Adipocyte (in vitro differentiated cells): ENCODE measurements around the gene PRSS21.

Experiments
- DNase-seq: peaks from one replicate; pipeline ENCODE4 v3.0.0-alpha.2; 2015; ENCODE audit warnings: low read depth
- H3K27me3 ChIP-seq: replicated peaks from 2 replicates; pipeline ENCODE4 v1.7.0; 2013; ENCODE audit warnings: mild to moderate bottlenecking, low read length, moderate library complexity; ENCODE audit not compliant: control insufficient read depth, insufficient read depth
- H3K36me3 ChIP-seq: 2 replicates; pipeline ENCODE4 v1.7.0; 2013; ENCODE audit warnings: low read length, mild to moderate bottlenecking, moderate library complexity; ENCODE audit not compliant: control insufficient read depth, insufficient read depth, severe bottlenecking
- H3K4me1 ChIP-seq: 2 replicates; pipeline ENCODE4 v1.7.0; 2013; ENCODE audit warnings: mild to moderate bottlenecking, low read length, moderate library complexity; ENCODE audit not compliant: control insufficient read depth, insufficient read depth
- H3K4me3 ChIP-seq: 2 replicates; pipeline ENCODE4 v1.7.0; 2013; ENCODE audit warnings: mild to moderate bottlenecking, low read length, moderate library complexity
- H3K9ac ChIP-seq: 2 replicates; pipeline ENCODE4 v1.7.0; 2013; ENCODE audit warnings: mild to moderate bottlenecking, low read length, moderate library complexity
- H3K9me3 ChIP-seq: 2 replicates; pipeline ENCODE4 v1.7.0; 2013; ENCODE audit warnings: mild to moderate bottlenecking, low read length, moderate library complexity; ENCODE audit not compliant: control insufficient read depth

Gene PRSS21

GRCh38 chr16:2795395-2796143 lies 21.5 kb upstream of the PRSS21 start:
- Histone ChIP-seq H3K9me3 (peaks cover 2% of the 10 kb centered on the region), H3K4me3 (no peak overlapping the region), H3K4me1 (peaks cover 26% of the 10 kb centered on the region), H3K27me3 (peaks cover 46% of the 10 kb centered on the region), H3K36me3 (no peaks in the 10 kb centered on the region), H3K9ac (no peak overlapping the region)
- no peak for DNase-seq

- no peak overlapping the region for H3K4me3 ChIP-seq
- H3K9ac ChIP-seq: no peak overlapping the region
- H3K27me3 ChIP-seq: peaks cover 25% of the 10 kb centered on the region
- H3K4me1 ChIP-seq: peaks cover 21% of the 10 kb centered on the region
- peaks cover 11% of the 10 kb centered on the region for H3K9me3 ChIP-seq
- no peaks in the 10 kb centered on the region for H3K36me3 ChIP-seq
- DNase-seq: no peak
Measured at GRCh38 chr16:2798723-2799204, 18.3 kb upstream of the PRSS21 start.

- H3K9ac ChIP-seq: no peak overlapping the region
- peaks cover 15% of the 10 kb centered on the region for H3K4me1 ChIP-seq
- H3K4me3 ChIP-seq: no peak overlapping the region
- no peak for DNase-seq
- H3K27me3 ChIP-seq: peaks cover 25% of the 10 kb centered on the region
- no peaks in the 10 kb centered on the region for H3K36me3 ChIP-seq
- peaks cover 17% of the 10 kb centered on the region for H3K9me3 ChIP-seq
Measured at GRCh38 chr16:2799205-2799858, 17.7 kb upstream of the PRSS21 start.

GRCh38 chr16:2799859-2800226 lies 17.2 kb upstream of the PRSS21 start:
- no peak for DNase-seq
- Histone ChIP-seq H3K9ac (no peak overlapping the region), H3K36me3 (no peaks in the 10 kb centered on the region), H3K4me3 (no peak overlapping the region), H3K27me3 (peaks cover 23% of the 10 kb centered on the region), H3K9me3 (peaks cover 22% of the 10 kb centered on the region), H3K4me1 (peaks cover 11% of the 10 kb centered on the region)

GRCh38 chr16:2803545-2804195 lies 13.4 kb upstream of the PRSS21 start:
- Histone ChIP-seq H3K9me3 (peaks cover 36% of the 10 kb centered on the region), H3K4me1 (peaks cover 3% of the 10 kb centered on the region), H3K27me3 (peaks cover 24% of the 10 kb centered on the region), H3K4me3 (no peak overlapping the region), H3K9ac (no peak overlapping the region), H3K36me3 (no peaks in the 10 kb centered on the region)
- DNase-seq: no peak

GRCh38 chr16:2804728-2805127 lies 12.3 kb upstream of the PRSS21 start:
- no peaks in the 10 kb centered on the region for H3K4me1 ChIP-seq
- DNase-seq: no peak
- no peak overlapping the region for H3K4me3 ChIP-seq

GRCh38 chr16:2806286-2806685 lies 10.8 kb upstream of the PRSS21 start:
- Histone ChIP-seq H3K27me3 (peaks cover 43% of the 10 kb centered on the region), H3K36me3 (no peaks in the 10 kb centered on the region), H3K4me3 (no peak overlapping the region), H3K9me3 (peaks cover 49% of the 10 kb centered on the region), H3K4me1 (no peaks in the 10 kb centered on the region), H3K9ac (no peak overlapping the region)
- DNase-seq: no peak

More at GRCh38 chr16:2804728-2805127, 12.3 kb upstream of the PRSS21 start:
- peaks cover 30% of the 10 kb centered on the region for H3K27me3 ChIP-seq
- H3K36me3 ChIP-seq: no peaks in the 10 kb centered on the region
- H3K9ac ChIP-seq: no peak overlapping the region
- peaks cover 45% of the 10 kb centered on the region for H3K9me3 ChIP-seq

GRCh38 chr16:2808181-2808580 lies 8.9 kb upstream of the PRSS21 start:
- Histone ChIP-seq H3K9me3 (peaks cover 43% of the 10 kb centered on the region), H3K4me1 (no peaks in the 10 kb centered on the region)
- DNase-seq: no peak

GRCh38 chr16:2809149-2809760 lies 7.8 kb upstream of the PRSS21 start:
- Histone ChIP-seq H3K4me3 (no peak overlapping the region), H3K9me3 (peaks cover 32% of the 10 kb centered on the region), H3K36me3 (no peaks in the 10 kb centered on the region), H3K9ac (no peak overlapping the region), H3K4me1 (no peaks in the 10 kb centered on the region), H3K27me3 (peaks cover 54% of the 10 kb centered on the region)
- DNase-seq: no peak

More at GRCh38 chr16:2808181-2808580, 8.9 kb upstream of the PRSS21 start:
- no peak overlapping the region for H3K9ac ChIP-seq
- H3K36me3 ChIP-seq: no peaks in the 10 kb centered on the region
- H3K27me3 ChIP-seq: peaks cover 51% of the 10 kb centered on the region
- H3K4me3 ChIP-seq: no peak overlapping the region

- Histone ChIP-seq H3K36me3 (no peaks in the 10 kb centered on the region), H3K9me3 (peaks cover 18% of the 10 kb centered on the region), H3K4me3 (no peak overlapping the region), H3K4me1 (no peaks in the 10 kb centered on the region), H3K9ac (no peak overlapping the region), H3K27me3 (peaks cover 51% of the 10 kb centered on the region)
- DNase-seq: no peak
Measured at GRCh38 chr16:2810651-2811050, 6.4 kb upstream of the PRSS21 start.
